Measurements from ENCODE around the gene HLCS.

The HLCS gene

GRCh38 chr21:36784947-36785346, 181.5 kb downstream of the HLCS start:
- no peak for DNase-seq (ENCODE audit: low read depth in 4 of 4, low spot score in 1 of 4)

GRCh38 chr21:36783612-36784374, 182.7 kb downstream of the HLCS start:
- no peak for DNase-seq (ENCODE audit: low read depth in 4 of 4, low spot score in 1 of 4)

GRCh38 chr21:36780861-36781260, 185.6 kb downstream of the HLCS start:
- DNase-seq (ENCODE audit: low read depth in 4 of 4, low spot score in 1 of 4), result no peak

- no peak for DNase-seq (ENCODE audit: low read depth in 4 of 4, low spot score in 1 of 4)
Observed at GRCh38 chr21:36776981-36777617, 189.4 kb downstream of the HLCS start.

- DNase-seq (ENCODE audit: low read depth in 4 of 4, low spot score in 1 of 4), result no peak
Observed at GRCh38 chr21:36773995-36774394, 192.5 kb downstream of the HLCS start.

GRCh38 chr21:36773117-36773516, 193.4 kb downstream of the HLCS start:
- DNase-seq (ENCODE audit: low read depth in 4 of 4, low spot score in 1 of 4), result no peak

- DNase-seq (ENCODE audit: low read depth in 4 of 4, low spot score in 1 of 4), result no peak
Observed at GRCh38 chr21:36769051-36769839, 197.2 kb downstream of the HLCS start.

- no peak for DNase-seq (ENCODE audit: low read depth in 4 of 4, low spot score in 1 of 4)
Observed at GRCh38 chr21:36768496-36768895, 198.0 kb downstream of the HLCS start.

GRCh38 chr21:36767096-36767495, 199.4 kb downstream of the HLCS start:
- DNase-seq (ENCODE audit: low read depth in 4 of 4, low spot score in 1 of 4), result no peak

- DNase-seq (ENCODE audit: low read depth in 4 of 4, low spot score in 1 of 4), result no peak
Observed at GRCh38 chr21:36766511-36766910, 200.0 kb downstream of the HLCS start.

- no peak for DNase-seq (ENCODE audit: low read depth in 4 of 4, low spot score in 1 of 4)
Observed at GRCh38 chr21:36765229-36765628, 201.2 kb downstream of the HLCS start.

GRCh38 chr21:36763305-36763704, 203.2 kb downstream of the HLCS start:
- DNase-seq (ENCODE audit: low read depth in 4 of 4, low spot score in 1 of 4), result no peak

GRCh38 chr21:36762642-36763041, 203.8 kb downstream of the HLCS start:
- DNase-seq (ENCODE audit: low read depth in 4 of 4, low spot score in 1 of 4), result no peak

GRCh38 chr21:36761685-36762084, 204.8 kb downstream of the HLCS start:
- no peak for DNase-seq (ENCODE audit: low read depth in 4 of 4, low spot score in 1 of 4)

- no peak for DNase-seq (ENCODE audit: low read depth in 4 of 4, low spot score in 1 of 4)
Observed at GRCh38 chr21:36759348-36760083, 207.0 kb downstream of the HLCS start.

GRCh38 chr21:36757196-36757595, 209.3 kb downstream of the HLCS start:
- DNase-seq (ENCODE audit: low read depth in 4 of 4, low spot score in 1 of 4), result no peak

- no peak for DNase-seq (ENCODE audit: low read depth in 4 of 4, low spot score in 1 of 4)
Observed at GRCh38 chr21:36756527-36756926, 209.9 kb downstream of the HLCS start.

GRCh38 chr21:36754241-36754898, 212.1 kb downstream of the HLCS start:
- no peak for DNase-seq (ENCODE audit: low read depth in 4 of 4, low spot score in 1 of 4)

- DNase-seq (ENCODE audit: low read depth in 4 of 4, low spot score in 1 of 4), result no peak
Observed at GRCh38 chr21:36753556-36753955, 212.9 kb downstream of the HLCS start.

GRCh38 chr21:36751383-36751782, 215.1 kb downstream of the HLCS start:
- DNase-seq (ENCODE audit: low read depth in 4 of 4, low spot score in 1 of 4), result no peak

- DNase-seq (ENCODE audit: low read depth in 4 of 4, low spot score in 1 of 4), result no peak
Observed at GRCh38 chr21:36750576-36750959, 215.9 kb downstream of the HLCS start.
